Measurements from ENCODE around the gene IGFBP6.
"Not testable (repeated sequence)": the region's sequence is repeated elsewhere in the genome, so short reads cannot be mapped to it uniquely, and the experiment has no call there.

Gene IGFBP6

DNA sequence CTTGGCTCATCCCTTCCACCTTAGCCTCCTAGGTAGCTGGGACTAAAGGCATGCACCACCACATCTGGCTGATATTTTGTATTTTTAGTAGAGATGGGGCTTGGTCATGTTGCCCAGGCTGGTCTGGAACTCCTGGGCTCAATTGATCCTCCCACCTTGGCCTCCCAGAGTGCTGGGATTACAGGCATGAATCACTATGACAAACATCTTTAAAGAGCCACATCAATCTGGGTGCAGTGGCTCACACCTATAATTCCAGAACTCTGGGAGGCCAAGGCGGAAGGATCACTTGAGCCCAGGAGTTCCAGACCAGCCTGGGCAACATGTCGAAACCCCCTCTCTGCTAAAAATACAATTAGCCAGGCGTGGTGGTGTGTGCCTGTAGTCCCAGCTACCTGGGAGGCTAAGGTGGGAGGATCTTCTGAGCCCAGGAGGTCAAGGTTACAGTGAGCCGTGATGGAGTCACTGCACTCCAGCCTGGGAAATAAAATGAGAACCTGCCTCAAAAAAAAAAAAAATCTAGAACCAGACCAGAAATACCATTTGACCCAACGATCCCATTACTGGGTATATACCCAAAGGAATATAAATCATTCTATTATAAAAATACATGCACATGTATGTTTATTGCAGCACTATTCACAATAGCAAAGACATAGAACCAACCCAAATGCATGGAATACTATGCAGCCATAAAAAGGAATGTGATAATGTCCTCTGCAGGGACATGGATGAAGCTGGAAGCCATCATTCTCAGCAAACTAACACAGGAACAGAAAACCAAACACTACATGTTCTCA is 2.5 kb upstream of the IGFBP6 start:
- H3K4me1 Mint-ChIP-seq: peaks cover 30% of the 10 kb centered on the region
- not testable (repeated sequence) for ATAC-seq; H3K36me3 Mint-ChIP-seq (ENCODE audit: low read depth); DNase-seq; H3K27ac Mint-ChIP-seq; H3K9me3 Mint-ChIP-seq; H3K4me3 Mint-ChIP-seq
- H3K27me3 Mint-ChIP-seq: peaks cover 13% of the 10 kb centered on the region

DNA sequence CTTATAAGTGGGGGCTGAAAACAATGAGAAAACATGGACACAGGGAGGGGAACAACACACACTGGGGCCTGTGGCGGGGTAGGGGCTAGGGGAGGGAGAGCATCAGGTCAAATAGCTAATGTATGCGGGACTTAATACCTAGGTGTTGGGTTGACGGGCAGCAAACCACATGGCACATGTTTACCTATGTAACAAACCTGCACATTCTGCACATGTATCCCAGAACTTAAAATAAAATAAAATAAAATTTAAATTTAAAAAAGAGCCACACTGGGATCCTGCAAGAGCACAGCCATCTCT is 1.9 kb upstream of the IGFBP6 start:
- not testable (repeated sequence) for DNase-seq; ATAC-seq; H3K4me3 Mint-ChIP-seq; H3K36me3 Mint-ChIP-seq (ENCODE audit: low read depth); H3K27ac Mint-ChIP-seq; H3K9me3 Mint-ChIP-seq
- Mint-ChIP-seq H3K4me1 (peaks cover 33% of the 10 kb centered on the region), H3K27me3 (peaks cover 13% of the 10 kb centered on the region)

DNA sequence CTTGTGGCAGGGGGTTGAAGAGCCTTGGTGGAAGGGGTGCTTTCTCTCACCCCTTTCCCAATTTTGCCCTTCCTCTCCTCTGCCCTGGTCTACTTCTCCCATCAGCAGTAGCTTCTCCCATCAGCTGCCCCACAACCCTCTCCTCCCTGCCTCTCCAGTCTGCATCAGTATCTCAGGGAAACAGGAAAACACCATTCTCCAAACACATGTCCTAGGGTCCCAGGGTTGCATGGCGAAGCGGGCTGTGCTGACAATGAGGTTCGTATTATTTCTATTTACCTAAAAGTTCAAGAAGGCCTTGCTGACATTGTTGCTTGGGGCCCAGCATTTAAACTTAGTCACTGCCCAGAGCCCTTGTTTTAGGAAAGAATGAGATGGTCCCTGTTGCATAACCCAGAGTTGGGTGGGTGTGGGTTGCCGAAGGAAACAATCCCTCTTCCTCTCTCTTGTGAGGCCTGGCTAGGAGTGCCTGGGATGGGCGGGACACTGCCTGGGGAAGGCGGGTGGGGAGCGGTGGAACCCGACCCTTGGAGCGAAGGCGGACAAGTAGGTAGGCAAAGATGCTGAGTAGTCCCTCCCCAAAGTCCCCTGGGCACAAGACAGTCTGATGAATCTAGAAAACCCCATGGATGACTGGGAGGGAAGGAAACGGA is 1.3 kb upstream of the IGFBP6 start:
- no peak for DNase-seq
- Mint-ChIP-seq H3K27me3 (peaks cover 13% of the 10 kb centered on the region), H3K4me3 (no peak overlapping the region), H3K9me3 (no peaks in the 10 kb centered on the region), H3K36me3 (ENCODE audit: low read depth) (no peaks in the 10 kb centered on the region), H3K4me1 (peaks cover 34% of the 10 kb centered on the region), H3K27ac (no peak overlapping the region)
- ATAC-seq: no peak

DNA sequence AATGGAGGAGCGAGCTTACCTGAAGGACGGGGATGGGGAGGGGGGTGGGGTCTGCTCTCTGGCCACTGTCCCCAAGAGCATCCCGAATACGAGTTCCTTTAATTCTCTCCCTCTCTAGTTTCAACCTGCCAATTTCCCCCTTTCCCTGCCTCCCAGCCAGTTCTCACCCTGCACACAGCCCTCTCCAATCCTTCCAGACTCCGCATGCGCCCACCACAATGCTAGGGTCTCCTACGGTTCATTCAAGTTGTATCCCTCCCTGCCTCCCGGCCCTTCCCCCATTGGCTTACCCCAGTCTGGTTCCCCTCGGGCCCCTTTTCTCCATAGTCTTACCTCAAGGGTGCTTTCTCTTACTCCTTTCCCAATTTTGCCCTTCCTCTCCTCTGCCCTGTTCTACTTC is 708 bp upstream of the IGFBP6 start:
- H3K9me3 Mint-ChIP-seq: no peaks in the 10 kb centered on the region

DNA sequence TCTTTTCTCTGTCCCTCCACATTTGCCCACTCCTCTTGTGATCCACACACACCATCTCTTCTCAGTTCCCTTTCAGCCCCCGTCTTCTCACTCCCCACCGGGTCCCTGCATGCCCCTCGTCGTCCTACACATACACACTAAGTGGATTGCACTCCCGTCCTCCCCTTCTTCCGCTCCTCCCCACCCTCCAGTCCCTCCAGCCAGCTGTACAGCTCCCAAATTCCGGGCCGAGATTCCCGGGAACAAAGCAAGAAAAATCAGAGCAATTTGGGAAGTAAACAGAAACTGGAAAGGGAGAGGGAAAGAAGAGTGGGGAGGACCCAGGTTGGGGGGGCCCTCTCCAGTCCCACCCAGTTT is 282 bp upstream of the IGFBP6 start:
- DNase-seq: no peak
- Mint-ChIP-seq H3K27ac (peak overlapping the region; percentile 48), H3K4me1 (peaks cover 40% of the 10 kb centered on the region), H3K36me3 (ENCODE audit: low read depth) (no peaks in the 10 kb centered on the region), H3K9me3 (no peaks in the 10 kb centered on the region), H3K4me3 (peak overlapping the region; percentile 67), H3K27me3 (peaks cover 11% of the 10 kb centered on the region)
- no peak for ATAC-seq

More for the DNA sequence above, 708 bp upstream of the IGFBP6 start:
- no peak for ATAC-seq
- peaks cover 36% of the 10 kb centered on the region for H3K4me1 Mint-ChIP-seq
- H3K27me3 Mint-ChIP-seq: peaks cover 13% of the 10 kb centered on the region
- peak overlapping the region; percentile 67 for H3K4me3 Mint-ChIP-seq
- peak overlapping the region; percentile 48 for H3K27ac Mint-ChIP-seq
- DNase-seq: no peak
- no peaks in the 10 kb centered on the region for H3K36me3 Mint-ChIP-seq (ENCODE audit: low read depth)

DNA sequence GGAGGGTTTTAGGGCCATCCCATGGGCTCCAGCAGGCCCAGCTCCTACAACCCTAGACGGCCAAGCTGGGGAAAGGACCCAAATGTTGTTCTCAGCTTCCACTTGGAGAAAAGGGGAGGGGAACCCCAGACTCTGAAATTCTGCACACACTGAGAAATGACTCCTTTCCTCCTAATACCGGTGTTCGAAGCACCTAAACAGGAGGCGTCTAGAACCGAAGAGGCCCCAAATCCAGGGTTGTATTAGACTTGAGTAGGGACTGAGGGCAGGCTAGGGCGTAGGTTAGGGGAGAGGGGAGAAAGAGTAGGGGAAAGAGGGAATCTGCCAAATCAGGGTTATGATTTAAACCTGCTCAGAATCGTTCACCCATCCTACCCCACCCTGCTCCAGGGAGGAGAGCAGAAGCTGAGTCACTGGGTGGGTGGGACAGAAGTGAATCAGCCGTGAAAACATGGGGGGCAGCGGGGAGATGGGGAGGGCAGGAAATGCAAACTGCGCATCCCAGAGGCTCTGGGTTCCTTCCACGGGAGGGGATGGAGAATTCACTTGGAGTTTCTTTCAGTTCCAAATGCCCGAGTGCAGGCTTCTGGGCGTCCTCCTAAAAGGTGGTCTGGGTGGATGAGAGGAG is 1.0 kb downstream of the IGFBP6 start:
- Mint-ChIP-seq H3K4me1 (peaks cover 53% of the 10 kb centered on the region), H3K36me3 (ENCODE audit: low read depth) (no peaks in the 10 kb centered on the region), H3K27me3 (peaks cover 11% of the 10 kb centered on the region), H3K9me3 (no peaks in the 10 kb centered on the region), H3K4me3 (peak overlapping the region; percentile 77), H3K27ac (peak overlapping the region; percentile 89)
- DNase-seq (peak; percentile 59), ATAC-seq (peak; percentile 20)

DNA sequence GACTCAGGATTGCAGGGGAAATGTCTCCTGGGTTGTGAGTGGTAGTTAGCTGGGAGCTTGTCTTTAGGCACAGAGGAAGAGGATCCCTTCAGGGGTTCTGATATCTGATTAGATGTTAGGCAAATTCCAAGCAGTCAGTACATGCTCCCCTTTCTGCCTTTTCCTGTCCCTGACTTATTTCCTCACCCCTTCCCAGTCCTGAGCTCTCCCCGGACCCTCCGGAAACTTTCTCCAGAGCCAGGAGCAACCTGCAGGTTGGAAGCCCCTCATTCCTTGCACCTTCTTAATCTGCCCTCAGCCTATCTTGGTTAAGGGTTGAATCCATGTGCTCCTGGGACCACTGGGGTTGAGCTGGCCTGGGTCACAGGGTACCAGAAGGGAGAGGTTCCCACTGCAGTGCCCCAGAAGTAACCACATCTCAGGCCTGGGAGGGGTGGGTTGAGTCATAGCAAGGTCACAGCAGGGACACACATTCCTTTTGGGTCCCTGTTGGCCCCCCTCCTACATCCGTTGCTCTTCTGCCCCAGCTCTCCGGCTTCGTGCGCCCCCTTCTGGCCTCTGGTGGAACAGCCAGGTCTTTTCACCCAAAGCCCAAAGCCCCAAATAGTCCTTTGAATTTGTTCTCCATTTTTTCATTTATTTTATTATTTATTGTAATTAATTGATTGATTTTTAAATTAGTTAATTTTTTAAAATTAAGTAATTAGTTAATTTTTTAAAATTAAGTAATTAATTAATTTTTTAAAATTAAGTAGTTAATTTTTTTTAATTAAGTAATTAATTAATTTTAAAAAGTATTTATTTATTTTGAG is 1.8 kb downstream of the IGFBP6 start:
- H3K27me3 Mint-ChIP-seq: peaks cover 11% of the 10 kb centered on the region
- DNase-seq: peak; percentile 95
- H3K4me3 Mint-ChIP-seq: peak overlapping the region; percentile 77
- peaks cover 58% of the 10 kb centered on the region for H3K4me1 Mint-ChIP-seq
- H3K9me3 Mint-ChIP-seq: no peaks in the 10 kb centered on the region
- peak; percentile 60 for ATAC-seq
- H3K27ac Mint-ChIP-seq: peak overlapping the region; percentile 89
- H3K36me3 Mint-ChIP-seq (ENCODE audit: low read depth): no peaks in the 10 kb centered on the region

DNA sequence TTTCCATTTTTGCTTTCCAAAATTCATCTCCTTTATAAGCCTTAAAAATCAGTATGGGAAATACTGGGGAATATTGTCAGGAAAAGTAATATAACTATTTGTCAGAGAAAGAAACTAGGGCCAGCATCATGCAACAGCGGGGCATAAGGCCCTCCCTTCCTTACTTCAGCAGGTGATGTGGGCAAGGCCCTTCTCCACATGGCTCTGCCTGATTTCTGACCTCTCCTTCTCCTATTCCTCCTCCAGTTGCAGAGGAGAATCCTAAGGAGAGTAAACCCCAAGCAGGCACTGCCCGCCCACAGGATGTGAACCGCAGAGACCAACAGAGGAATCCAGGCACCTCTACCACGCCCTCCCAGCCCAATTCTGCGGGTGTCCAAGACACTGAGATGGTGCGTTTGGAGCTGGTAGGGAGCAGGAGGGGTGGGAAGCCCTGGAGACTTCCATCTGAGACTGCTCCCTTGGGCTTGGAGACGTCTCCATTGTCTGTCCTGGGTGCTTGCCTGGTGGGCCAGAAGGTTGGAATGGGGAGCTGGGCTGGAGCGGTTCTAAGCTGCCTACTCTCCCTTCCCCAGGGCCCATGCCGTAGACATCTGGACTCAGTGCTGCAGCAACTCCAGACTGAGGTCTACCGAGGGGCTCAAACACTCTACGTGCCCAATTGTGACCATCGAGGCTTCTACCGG is 3.1 kb downstream of the IGFBP6 start:
- no peak for DNase-seq
- H3K36me3 Mint-ChIP-seq (ENCODE audit: low read depth): no peaks in the 10 kb centered on the region
- no peak overlapping the region for H3K4me3 Mint-ChIP-seq
- no peak overlapping the region for H3K27ac Mint-ChIP-seq
- no peaks in the 10 kb centered on the region for H3K9me3 Mint-ChIP-seq
- ATAC-seq: no peak
- H3K27me3 Mint-ChIP-seq: peaks cover 11% of the 10 kb centered on the region
- peaks cover 57% of the 10 kb centered on the region for H3K4me1 Mint-ChIP-seq

DNA sequence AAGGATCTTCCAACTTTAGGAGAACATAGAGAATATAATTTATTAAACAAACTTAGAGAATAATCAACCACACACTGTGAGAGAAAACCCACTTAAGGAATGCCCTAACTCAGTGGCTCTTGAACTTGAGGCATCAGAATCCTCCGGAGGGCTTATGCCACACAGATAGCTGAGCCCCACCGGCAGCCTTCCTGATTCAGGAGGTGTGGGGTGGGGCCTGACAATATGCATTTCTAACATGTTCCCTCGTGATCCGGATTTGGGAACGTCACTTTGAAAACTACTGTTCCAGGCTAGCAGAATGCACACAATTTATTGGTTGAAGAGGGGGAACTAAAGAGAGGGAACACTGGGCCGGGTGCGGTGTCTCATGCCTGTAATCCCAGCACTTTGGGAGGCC is 3.8 kb downstream of the IGFBP6 start:
- ATAC-seq (no peak), DNase-seq (no peak)
- no peaks in the 10 kb centered on the region for H3K9me3 Mint-ChIP-seq
- no peak overlapping the region for H3K4me3 Mint-ChIP-seq
- no peaks in the 10 kb centered on the region for H3K36me3 Mint-ChIP-seq (ENCODE audit: low read depth)
- no peak overlapping the region for H3K27ac Mint-ChIP-seq
- H3K27me3 Mint-ChIP-seq: peaks cover 9% of the 10 kb centered on the region
- peaks cover 55% of the 10 kb centered on the region for H3K4me1 Mint-ChIP-seq

DNA sequence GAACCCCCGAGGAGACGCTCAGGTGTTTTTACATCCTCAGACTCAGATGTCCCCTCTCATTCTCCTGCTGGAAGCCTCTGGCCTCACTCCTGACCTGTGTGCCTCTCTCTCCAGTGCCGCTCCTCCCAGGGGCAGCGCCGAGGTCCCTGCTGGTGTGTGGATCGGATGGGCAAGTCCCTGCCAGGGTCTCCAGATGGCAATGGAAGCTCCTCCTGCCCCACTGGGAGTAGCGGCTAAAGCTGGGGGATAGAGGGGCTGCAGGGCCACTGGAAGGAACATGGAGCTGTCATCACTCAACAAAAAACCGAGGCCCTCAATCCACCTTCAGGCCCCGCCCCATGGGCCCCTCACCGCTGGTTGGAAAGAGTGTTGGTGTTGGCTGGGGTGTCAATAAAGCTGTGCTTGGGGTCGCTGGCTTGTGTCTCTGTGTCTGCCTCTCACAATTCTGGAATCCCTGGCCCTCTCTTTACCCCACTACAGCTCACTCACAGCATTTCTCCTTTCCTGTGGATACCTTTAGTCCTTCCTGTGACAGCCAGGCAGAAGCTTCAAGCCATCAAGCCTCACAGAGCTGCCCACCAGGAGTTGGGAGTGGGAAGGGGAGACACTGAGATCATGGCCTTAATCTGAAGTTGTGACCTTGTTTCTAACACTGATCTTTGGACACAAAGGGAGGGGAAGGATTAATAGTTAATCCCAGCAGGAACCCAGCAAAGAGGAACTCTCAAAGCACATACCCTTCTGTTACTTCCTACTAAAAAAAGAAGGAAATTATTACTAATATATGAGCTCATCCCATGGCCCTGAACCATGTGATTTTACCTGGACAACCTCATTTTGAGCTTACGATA is 4.7 kb downstream of the IGFBP6 start:
- Mint-ChIP-seq H3K9me3 (no peaks in the 10 kb centered on the region), H3K27ac (peak overlapping the region; percentile 90), H3K4me3 (no peak overlapping the region), H3K36me3 (ENCODE audit: low read depth) (no peaks in the 10 kb centered on the region), H3K4me1 (peaks cover 48% of the 10 kb centered on the region), H3K27me3 (peaks cover under 1% of the 10 kb centered on the region)
- ATAC-seq (no peak), DNase-seq (no peak)

DNA sequence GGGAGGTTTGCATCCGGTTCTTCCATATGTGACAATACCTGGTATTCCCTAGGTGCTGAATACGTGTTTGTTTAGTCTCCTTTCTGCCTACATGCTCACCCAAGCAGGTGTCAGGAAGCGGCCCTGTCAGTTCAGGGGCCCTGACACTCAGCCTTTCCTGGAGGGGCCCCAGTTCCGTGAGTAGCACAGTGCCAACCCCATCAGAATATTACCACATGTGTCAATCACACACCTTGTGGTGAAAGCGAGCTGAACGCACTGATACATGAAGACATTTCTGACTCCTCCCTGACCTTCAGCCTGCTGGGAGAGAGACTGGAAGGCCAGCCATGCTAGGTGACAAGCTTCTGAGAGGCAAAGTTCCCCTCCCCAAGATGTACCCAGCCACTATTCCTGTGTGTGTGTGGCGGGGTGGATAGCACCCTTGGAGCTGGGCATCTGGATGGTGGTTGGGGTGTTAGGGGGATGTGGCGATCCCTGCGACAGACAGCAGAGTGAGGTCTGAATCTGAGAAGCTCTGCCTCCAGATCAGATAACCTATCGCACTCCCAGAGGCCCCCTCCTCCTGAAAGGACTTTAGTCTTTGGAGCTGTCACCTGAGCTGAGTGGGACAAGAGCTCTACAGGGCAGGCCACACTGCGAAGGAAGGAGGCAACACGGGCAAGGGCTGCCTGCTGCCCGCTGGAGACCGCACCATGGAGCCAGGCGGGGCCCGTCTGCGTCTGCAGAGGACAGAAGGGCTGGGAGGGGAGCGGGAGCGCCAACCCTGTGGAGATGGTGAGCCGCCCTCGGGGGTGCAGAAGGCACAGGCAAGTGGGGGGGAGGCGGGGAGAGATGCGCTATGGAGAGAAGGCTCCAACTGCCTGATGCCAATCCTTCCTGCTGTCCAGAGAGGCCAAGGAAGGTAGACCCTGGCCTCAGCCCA is 5.7 kb downstream of the IGFBP6 start, which contains the start of gene SOAT2:
Gene SOAT2, plus strand, starts transcription at position 604 of the 925 bp plus-strand sequence. Its CDS starts 92 bp downstream, at position 696.
- ATAC-seq: peak; percentile 92
- Mint-ChIP-seq H3K27ac (peak within 1 kb of the TSS; percentile 90), H3K27me3 (no peaks in the 10 kb centered on the region), H3K36me3 (ENCODE audit: low read depth) (no peaks in the 10 kb centered on the region), H3K9me3 (no peaks in the 10 kb centered on the region), H3K4me1 (peaks cover 44% of the 10 kb centered on the region), H3K4me3 (peak within 1 kb of the TSS; percentile 25)
- DNase-seq: peak; percentile 64

DNA sequence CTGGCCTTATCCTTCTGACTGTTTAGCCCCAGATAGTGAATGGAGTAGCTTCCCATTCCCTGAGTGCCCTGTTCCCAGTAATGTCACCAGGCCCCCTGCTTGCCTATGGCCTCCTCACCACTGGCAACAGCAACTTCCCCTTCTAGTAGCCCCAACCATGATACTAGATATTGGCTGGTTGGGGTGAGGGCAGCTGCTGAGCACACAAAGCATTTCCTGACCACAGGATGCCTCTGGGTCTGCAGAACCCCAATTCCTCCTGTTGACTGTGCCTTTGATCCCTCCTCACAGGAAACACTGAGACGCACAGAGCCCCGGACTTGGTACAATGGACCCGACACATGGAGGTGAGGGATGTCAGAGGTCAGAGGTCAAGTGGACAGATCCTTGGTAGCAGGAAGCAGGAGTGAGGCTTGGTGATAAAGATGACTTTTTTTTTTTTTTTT is 6.4 kb downstream of the IGFBP6 start:
- no peak for DNase-seq

More for the DNA sequence above, 6.4 kb downstream of the IGFBP6 start:
- no peaks in the 10 kb centered on the region for H3K36me3 Mint-ChIP-seq (ENCODE audit: low read depth)
- H3K27ac Mint-ChIP-seq: peak overlapping the region; percentile 42
- peaks cover 36% of the 10 kb centered on the region for H3K4me1 Mint-ChIP-seq
- H3K4me3 Mint-ChIP-seq: no peak overlapping the region
- H3K27me3 Mint-ChIP-seq: no peaks in the 10 kb centered on the region
- ATAC-seq: no peak
- H3K9me3 Mint-ChIP-seq: no peaks in the 10 kb centered on the region
